Lower leg skin (tissue), 3 donors: Measurements from ENCODE around the gene HBG1.

Experiments used
- POLR2A ChIP-seq, 2 donors: fragments of 450-650 bp; IDR thresholded peaks; one replicate each; pipeline ENCODE4 v1.6.1; 2016 to 2017; ENCODE audit warnings: antibody characterized with exemption in 2 of 2, mild to moderate bottlenecking in 1 of 2, moderate library complexity in 1 of 2
- TF ChIP-seq, protein P1 (sequence below), 3 donors: fragments of 450-650 bp; IDR thresholded peaks; one replicate each; pipeline ENCODE4 v1.5.1; 2016; ENCODE audit warnings: antibody characterized with exemption in 3 of 3, mild to moderate bottlenecking in 3 of 3, moderate library complexity in 2 of 3

DNA sequence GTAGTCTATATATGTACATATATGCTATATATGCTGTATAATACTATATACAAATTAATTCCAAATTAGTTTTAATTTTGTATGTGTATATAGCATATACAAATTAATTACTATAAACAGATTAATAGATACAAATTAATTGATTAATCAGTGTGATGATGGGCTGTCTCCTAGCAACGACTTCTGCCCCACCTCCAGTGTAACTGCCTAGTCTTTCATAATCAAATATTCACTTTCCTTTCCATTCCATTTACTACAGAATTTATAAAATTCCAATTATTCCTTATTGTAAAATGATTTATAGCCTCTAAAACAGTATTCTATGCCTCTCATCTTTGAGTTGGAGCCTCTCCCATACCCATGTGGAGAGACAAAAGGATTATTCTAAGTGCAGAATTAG, 16.4 kb downstream of the HBG1 start:
- TF ChIP-seq, protein P1, sequence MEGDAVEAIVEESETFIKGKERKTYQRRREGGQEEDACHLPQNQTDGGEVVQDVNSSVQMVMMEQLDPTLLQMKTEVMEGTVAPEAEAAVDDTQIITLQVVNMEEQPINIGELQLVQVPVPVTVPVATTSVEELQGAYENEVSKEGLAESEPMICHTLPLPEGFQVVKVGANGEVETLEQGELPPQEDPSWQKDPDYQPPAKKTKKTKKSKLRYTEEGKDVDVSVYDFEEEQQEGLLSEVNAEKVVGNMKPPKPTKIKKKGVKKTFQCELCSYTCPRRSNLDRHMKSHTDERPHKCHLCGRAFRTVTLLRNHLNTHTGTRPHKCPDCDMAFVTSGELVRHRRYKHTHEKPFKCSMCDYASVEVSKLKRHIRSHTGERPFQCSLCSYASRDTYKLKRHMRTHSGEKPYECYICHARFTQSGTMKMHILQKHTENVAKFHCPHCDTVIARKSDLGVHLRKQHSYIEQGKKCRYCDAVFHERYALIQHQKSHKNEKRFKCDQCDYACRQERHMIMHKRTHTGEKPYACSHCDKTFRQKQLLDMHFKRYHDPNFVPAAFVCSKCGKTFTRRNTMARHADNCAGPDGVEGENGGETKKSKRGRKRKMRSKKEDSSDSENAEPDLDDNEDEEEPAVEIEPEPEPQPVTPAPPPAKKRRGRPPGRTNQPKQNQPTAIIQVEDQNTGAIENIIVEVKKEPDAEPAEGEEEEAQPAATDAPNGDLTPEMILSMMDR (IDR thresholded peaks at IDR 0.05) = no peak
- TF ChIP-seq POLR2A (IDR thresholded peaks at IDR 0.05) = no peak
